Activated T-cell treated with anti-CD3 and anti-CD28 coated beads for 4 hours (primary cell): ENCODE results near the gene HTRA1.

Experiments used
- DNase-seq: peaks from one replicate; pipeline ENCODE4 v3.0.0-alpha.2; 2020

HTRA1 gene

GRCh38 chr10:122461367-122461728, at the start of gene HTRA1:
HTRA1 (plus strand) TSS chr10:122461553; CDS start chr10:122461653, 100 bp downstream.
- no peak for DNase-seq

GRCh38 chr10:122413327-122413726, 48.0 kb upstream of the HTRA1 start:
- DNase-seq, result no peak

- DNase-seq, result no peak
Measured at GRCh38 chr10:122417667-122418066, 43.7 kb upstream of the HTRA1 start.

GRCh38 chr10:122419016-122419415, 42.3 kb upstream of the HTRA1 start:
- DNase-seq, result no peak

- DNase-seq, result no peak
Measured at GRCh38 chr10:122419876-122420623, 41.3 kb upstream of the HTRA1 start.

GRCh38 chr10:122420624-122421007, 40.7 kb upstream of the HTRA1 start:
- no peak for DNase-seq

GRCh38 chr10:122421054-122421625, 40.2 kb upstream of the HTRA1 start:
- no peak for DNase-seq

- DNase-seq, result no peak
Measured at GRCh38 chr10:122421742-122422141, 39.6 kb upstream of the HTRA1 start.

- no peak for DNase-seq
Measured at GRCh38 chr10:122422266-122422989, 38.9 kb upstream of the HTRA1 start.

- no peak for DNase-seq
Measured at GRCh38 chr10:122424059-122424458, 37.3 kb upstream of the HTRA1 start.

- no peak for DNase-seq
Measured at GRCh38 chr10:122426829-122427228, 34.5 kb upstream of the HTRA1 start.

GRCh38 chr10:122427280-122427679, 34.1 kb upstream of the HTRA1 start:
- DNase-seq, result no peak

GRCh38 chr10:122435212-122435827, 26.0 kb upstream of the HTRA1 start:
- DNase-seq, result no peak

GRCh38 chr10:122441961-122442360, 19.4 kb upstream of the HTRA1 start:
- no peak for DNase-seq

- DNase-seq, result no peak
Measured at GRCh38 chr10:122445469-122445868, 15.9 kb upstream of the HTRA1 start.

GRCh38 chr10:122445904-122446303, 15.4 kb upstream of the HTRA1 start:
- no peak for DNase-seq

- no peak for DNase-seq
Measured at GRCh38 chr10:122446668-122447423, 14.5 kb upstream of the HTRA1 start.

- DNase-seq, result no peak
Measured at GRCh38 chr10:122448600-122448999, 12.8 kb upstream of the HTRA1 start.

GRCh38 chr10:122449153-122449552, 12.2 kb upstream of the HTRA1 start:
- DNase-seq, result no peak

- DNase-seq, result no peak
Measured at GRCh38 chr10:122450353-122450990, 10.9 kb upstream of the HTRA1 start.

- no peak for DNase-seq
Measured at GRCh38 chr10:122454071-122454470, 7.3 kb upstream of the HTRA1 start.

- no peak for DNase-seq
Measured at GRCh38 chr10:122454603-122455080, 6.7 kb upstream of the HTRA1 start, which contains the start of gene ARMS2. ARMS2 (plus strand) TSS chr10:122454653; CDS start chr10:122454728, 75 bp downstream.
